GM19468 (cell line): ENCODE results near the gene MAGI1.

ENCODE experiments used
- ATAC-seq: cut with Tn5 transposase; IDR thresholded peaks from one replicate; pipeline ENCODE4 v1.9.1; 2021; ENCODE audit warnings: mild to moderate bottlenecking, moderate library complexity, moderate number of reproducible peaks; ENCODE audit not compliant: unreplicated experiment; ENCODE audit errors: extremely low read depth

The MAGI1 gene

GRCh38 chr3:65855370-65856100 lies 183.2 kb downstream of the MAGI1 start:
- no peak for ATAC-seq

DNA sequence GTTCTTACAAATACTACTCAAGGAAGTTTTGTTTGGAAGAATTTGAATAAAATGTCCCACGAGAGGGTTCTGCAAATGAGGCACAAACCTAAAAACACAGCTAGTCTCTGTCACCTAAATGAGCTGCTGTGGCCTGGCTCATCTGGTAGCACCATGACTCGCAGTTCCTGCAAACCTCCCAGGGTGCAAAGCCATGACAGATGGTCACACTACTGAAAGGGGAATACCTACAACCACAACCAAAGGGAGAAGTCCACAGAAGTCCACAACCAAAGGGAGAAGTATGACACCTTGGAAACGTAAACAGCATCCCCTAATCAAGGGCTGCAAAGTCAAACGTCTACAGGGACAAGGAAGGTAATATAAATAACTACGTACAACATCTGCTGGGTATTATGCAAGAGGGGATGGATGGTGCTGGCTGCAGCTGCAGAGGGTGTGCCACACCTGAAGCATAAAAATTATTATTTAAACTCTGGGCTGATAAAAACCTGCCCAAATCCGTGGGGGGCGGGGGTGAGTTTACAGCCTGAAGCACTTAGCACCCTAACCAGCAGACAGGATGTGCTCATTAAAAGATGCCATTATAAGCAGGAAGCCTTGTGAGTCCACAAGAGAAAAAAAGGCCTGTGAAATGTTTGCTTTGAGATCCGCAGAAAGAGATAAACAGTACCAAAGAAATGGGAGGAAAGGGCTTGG lies 184.0 kb downstream of the MAGI1 start:
- ATAC-seq, result no peak

GRCh38 chr3:65851827-65852226 lies 186.9 kb downstream of the MAGI1 start:
- ATAC-seq, result no peak

GRCh38 chr3:65850261-65850660 lies 188.5 kb downstream of the MAGI1 start:
- ATAC-seq, result no peak

DNA sequence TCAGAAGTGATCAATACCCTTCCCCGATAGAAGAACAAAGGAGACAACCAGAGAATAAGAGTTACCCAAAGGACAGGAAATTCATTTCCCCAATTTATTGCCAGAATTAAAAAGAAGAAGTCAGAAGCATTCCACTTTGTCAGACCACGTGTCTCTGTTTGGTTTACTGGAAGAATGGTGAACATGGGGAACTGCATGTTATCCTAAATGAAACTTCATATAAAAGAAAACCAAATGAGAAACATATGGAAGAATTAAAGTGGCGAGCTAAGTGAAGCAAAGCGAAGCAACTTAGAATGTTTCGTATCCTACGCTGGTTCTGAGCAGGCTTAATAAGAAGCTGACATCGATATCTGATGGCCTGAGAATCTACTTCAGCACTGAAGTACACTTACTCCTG lies 190.7 kb downstream of the MAGI1 start:
- no peak for ATAC-seq

- no peak for ATAC-seq
These were observed 191.8 kb downstream of the MAGI1 start for GRCh38 chr3:65846936-65847335.

DNA sequence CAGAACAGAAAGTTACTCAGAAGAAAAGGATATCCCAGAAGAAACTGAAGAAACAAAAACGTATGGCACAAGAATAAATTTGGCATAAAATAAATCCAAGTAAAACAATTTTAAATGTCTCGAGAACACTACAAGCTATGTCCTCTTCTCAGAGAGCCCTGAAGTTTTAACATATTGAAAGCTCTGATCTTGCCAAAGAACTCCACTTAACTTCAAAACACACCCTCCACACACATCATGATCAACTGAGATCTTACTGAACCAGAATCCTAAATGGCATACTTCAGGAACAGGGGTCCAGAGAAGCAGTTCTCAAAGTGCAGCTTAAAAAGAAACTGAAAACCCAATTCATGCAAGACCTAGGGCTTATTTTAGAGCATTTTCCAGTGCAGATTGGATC lies 194.3 kb downstream of the MAGI1 start:
- ATAC-seq, result no peak

GRCh38 chr3:65843732-65844131 lies 195.0 kb downstream of the MAGI1 start:
- no peak for ATAC-seq

DNA sequence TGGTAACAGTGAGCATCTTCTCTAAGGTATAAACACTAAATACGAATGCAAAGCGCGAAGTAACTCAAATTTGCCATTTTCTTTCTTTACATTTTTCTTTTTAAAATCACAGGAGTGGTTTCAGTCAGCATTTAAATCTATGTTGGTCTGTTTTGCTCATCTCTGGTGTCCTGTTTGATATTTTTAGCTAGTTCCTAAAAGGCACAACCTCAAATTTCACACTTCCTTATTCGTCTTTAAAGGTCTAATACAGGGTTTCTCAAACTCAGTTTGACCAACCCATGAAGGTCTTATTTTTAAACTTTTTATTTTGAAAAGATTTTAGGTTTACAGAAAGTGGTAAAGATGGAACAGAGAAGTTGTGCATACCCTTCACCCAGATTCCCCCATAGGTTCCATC lies 201.1 kb downstream of the MAGI1 start:
- no peak for ATAC-seq

DNA sequence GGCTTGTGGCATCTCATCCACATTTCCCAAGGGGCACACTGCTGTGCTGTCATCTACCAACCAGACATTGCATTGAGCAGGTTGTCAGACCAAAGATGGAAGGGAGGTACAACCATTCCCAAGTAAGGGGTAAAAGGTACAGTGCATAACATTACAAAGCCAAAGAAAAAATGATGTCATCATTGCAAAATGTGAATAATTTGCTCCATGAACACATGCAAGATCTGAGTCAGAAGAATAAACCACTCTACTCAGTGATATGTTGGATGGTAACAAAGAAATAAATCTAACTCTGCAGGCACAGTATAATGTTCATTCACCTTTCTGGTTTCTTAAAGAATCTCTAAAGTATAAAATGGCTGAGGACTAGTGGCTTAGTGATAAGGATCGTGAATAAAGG lies 202.7 kb downstream of the MAGI1 start:
- ATAC-seq, result no peak

DNA sequence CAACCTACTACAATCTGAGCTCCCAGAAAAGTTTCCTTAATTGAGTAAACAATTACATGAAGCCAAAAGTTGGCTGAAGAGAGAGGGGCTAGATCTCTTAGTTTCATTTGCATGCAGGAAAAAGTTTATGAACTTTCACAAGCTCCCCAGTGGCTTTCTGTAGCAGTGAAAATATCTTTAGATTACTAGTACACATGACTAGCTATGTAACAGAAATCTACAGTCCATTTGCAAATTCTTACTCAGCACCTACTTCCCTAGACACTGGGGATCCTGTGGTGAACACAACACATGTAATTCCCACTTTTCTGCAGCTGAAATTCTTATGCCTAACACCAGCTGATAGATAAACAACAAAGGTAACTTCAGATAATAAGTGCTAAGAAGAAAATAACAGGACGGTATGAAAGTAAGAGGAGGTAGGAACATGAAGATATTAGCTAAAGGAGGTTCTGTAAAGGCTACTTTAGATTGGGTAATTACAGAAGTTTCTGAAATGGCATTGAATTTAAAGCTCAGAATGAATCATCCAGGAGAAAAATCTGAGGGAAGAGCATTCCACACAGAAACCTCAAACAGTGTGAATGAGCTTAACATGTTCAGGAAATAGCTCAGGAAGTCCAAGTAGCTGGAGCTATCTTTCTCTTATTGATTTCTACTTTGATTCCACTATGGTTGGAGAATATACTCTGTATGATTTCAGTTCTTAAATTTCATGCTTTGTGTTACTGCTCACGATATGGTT lies 204.8 kb downstream of the MAGI1 start:
- no peak for ATAC-seq

- no peak for ATAC-seq
These were observed 206.8 kb downstream of the MAGI1 start for GRCh38 chr3:65831733-65832425.

DNA sequence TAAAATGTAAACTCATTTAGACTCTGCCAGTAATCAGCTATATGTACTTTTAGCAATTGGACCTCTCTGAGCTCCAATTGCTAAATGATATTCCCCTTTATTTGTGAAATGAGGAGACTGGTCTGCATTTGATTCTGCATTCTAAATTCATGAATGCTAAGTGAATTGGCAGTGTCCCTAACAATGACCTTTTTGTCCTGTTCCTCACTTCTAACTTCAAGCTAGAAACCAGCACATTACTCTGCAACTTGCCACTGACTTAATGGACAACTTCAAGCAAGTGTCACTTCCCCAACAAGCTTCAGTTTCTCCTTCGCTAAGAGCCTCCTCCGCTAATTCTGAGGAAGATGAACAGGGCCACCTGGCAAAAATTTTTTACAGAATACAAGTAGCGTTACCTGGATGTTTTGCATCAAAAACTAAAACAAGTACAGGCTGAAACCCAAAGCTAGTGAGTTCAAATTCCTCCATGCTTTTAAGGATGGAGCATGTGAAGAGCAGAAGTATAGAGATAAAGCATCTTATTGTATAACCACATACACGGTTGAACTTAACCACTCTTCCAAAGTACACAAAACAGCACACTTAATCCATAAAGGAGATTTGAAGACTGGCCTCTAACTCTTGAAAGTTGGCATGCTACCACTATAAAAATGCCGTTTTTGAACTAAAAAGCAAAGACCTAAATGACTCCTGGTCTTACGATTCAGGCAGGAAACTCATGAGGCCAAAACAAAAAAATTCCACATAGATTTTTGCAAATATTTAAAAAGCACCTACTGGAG lies 207.6 kb downstream of the MAGI1 start:
- ATAC-seq, result no peak

DNA sequence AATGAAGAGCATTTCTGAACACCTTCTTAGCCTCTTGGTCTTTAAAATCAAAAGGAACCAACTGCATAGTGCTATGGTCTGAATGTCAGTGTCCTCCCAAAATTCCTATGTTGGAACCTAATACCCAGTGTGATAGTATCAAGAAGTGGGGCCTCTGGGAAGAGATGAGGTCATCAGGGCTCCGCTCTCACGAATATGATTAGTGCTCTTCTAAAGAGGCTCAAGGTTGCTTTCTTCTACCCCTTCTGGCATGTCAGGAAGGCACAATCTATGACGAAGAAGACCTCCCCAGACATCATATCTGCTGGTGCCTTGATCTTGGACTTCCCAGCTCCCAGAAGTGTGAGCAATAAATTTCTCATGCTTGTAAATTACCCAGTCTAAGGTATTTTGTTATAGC lies 209.5 kb downstream of the MAGI1 start:
- ATAC-seq, result no peak

DNA sequence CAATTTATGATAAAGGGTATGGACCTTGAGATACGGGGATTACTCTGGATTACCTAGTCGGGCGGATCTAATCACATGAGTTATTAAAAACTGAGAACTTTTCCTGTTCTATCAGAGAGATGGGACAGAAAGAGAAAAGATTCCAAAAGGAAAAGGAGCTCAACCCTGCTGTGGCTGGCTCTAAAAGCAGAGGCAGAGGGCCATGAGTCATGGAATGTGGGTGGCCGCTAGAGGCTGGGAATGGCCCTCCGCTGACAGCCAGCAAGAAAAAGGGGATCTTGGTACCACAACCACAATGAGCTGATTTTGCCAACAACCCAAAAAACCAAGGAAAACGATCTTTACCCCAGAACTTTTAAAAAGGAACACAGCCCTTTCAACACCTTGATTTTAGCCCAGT lies 210.0 kb downstream of the MAGI1 start:
- no peak for ATAC-seq

DNA sequence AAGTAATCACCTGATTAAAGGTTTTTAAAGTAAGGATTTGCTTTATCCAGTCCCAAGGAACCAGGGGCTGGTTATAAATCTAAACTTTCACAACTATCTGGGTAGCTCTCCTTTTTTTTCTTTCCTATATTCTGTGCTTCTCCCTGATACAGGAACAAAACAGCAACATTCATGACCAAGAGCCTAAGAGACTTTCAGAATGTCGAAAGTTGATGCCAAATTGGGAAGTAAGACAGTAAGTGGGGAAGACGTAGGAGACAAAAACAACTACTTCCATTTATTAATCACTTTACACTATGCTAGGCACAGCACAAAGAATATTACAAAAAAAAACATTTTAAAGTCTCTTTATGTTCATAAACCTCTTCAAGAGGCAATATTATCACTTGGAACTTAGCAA lies 211.6 kb downstream of the MAGI1 start:
- no peak for ATAC-seq

- ATAC-seq, result no peak
These were observed 214.6 kb downstream of the MAGI1 start for GRCh38 chr3:65824166-65824565.

GRCh38 chr3:65820600-65820999 lies 218.1 kb downstream of the MAGI1 start:
- ATAC-seq, result no peak

DNA sequence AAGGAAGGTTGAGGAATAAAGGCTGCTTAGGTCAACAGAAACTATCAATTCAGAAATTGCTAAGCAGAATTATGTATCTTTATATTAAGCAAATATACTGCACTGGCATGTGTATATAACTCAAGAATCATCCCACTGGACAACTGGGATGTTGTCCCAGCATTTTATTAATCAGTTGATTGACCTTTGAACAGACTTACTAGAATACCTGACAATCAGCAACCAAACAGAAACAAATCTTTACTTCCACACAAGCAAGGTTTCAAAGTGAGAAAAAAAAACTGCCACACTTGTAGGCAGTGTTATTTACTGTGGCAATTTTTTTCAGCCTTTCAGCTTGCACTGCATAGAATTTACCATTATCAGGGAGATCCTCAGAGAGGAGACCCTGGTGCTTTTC lies 218.8 kb downstream of the MAGI1 start:
- no peak for ATAC-seq

GRCh38 chr3:65817553-65818126 lies 221.1 kb downstream of the MAGI1 start:
- ATAC-seq, result no peak
